Measurements from ENCODE around the gene FAT2. TPM values are rescaled to one million over a fixed set of nuclear protein-coding genes. Genes with fewer than 3 reads are reported as not detected.

Gene FAT2
- polyA plus RNA-seq, 3 donors: not detected

DNA sequence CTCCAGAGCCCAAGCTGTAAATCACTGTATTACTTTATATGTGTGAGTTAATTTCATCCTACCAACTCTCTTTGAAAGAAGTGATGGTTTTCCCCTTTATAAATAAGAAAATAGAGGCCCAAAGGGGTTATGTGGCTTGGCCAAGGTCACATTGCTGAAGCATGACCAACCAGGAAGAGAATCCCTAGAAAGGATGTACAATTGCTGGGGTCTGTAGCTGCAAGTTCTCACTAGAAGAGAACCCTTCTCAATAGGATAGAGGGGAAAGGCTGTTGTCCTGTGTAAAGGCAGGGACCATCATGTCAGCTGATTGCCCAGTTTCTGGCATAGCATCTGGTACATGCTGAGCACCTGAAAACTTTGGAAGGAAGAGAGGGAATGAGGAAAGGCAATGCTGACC is 39.0 kb upstream of the FAT2 start:
- Histone ChIP-seq H3K4me3 (replicated peaks in 1 of 3; ENCODE audit: low read depth in 2 of 3, low read length in 3 of 3) (no peak overlapping the region), H3K4me1 (ENCODE audit: control insufficient read depth in 1 of 2, insufficient read depth in 2 of 2, low read length in 2 of 2) (peaks cover 6% of the 10 kb centered on the region in 2 donors), H3K4me2 (replicated peaks; ENCODE audit: extremely low read depth, low read length, poor library complexity, severe bottlenecking) (no peak overlapping the region), H3K27me3 (ENCODE audit: control insufficient read depth in 2 of 2, insufficient read depth in 2 of 2, low read length in 2 of 2) (no peaks in the 10 kb centered on the region), H3K36me3 (replicated peaks in 1 of 2; ENCODE audit: control insufficient read depth in 1 of 2, insufficient read depth in 2 of 2, low read length in 2 of 2) (no peaks in the 10 kb centered on the region), H3K9me3 (replicated peaks in 1 of 2; ENCODE audit: control insufficient read depth in 1 of 2, insufficient read depth in 1 of 2, low read length in 2 of 2) (no peaks in the 10 kb centered on the region), H3K9ac (ENCODE audit: insufficient read depth, low read length, poor library complexity, severe bottlenecking) (no peak overlapping the region), H2AFZ (ENCODE audit: insufficient read depth, low read depth, low read length, poor library complexity, severe bottlenecking) (no peak overlapping the region), H3K79me2 (ENCODE audit: insufficient read depth, low read length) (no peaks in the 10 kb centered on the region), H4K20me1 (ENCODE audit: insufficient read depth, low read length) (no peaks in the 10 kb centered on the region), H3K27ac (ENCODE audit: low read depth in 1 of 2, low read length in 2 of 2) (no peak overlapping the region)
- Mint-ChIP-seq H3K27me3 (ENCODE audit: low read depth in 3 of 3) (peaks cover 6 to 13% (median 8%) of the 10 kb centered on the region in 3 donors), H3K4me3 (no peak overlapping the region), H3K4me1 (peaks cover 11% of the 10 kb centered on the region), H3K36me3 (no peaks in the 10 kb centered on the region), H3K27ac (no peak overlapping the region), H3K9me3 (peaks cover 0 to 4% (median 0%) of the 10 kb centered on the region in 7 donors)
- intact Hi-C loops (cut with micrococcal nuclease): no loop called here
- DNase-seq: no peak
- TF ChIP-seq, protein P1, sequence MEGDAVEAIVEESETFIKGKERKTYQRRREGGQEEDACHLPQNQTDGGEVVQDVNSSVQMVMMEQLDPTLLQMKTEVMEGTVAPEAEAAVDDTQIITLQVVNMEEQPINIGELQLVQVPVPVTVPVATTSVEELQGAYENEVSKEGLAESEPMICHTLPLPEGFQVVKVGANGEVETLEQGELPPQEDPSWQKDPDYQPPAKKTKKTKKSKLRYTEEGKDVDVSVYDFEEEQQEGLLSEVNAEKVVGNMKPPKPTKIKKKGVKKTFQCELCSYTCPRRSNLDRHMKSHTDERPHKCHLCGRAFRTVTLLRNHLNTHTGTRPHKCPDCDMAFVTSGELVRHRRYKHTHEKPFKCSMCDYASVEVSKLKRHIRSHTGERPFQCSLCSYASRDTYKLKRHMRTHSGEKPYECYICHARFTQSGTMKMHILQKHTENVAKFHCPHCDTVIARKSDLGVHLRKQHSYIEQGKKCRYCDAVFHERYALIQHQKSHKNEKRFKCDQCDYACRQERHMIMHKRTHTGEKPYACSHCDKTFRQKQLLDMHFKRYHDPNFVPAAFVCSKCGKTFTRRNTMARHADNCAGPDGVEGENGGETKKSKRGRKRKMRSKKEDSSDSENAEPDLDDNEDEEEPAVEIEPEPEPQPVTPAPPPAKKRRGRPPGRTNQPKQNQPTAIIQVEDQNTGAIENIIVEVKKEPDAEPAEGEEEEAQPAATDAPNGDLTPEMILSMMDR (IDR thresholded peaks at IDR 0.05): no peak

DNA sequence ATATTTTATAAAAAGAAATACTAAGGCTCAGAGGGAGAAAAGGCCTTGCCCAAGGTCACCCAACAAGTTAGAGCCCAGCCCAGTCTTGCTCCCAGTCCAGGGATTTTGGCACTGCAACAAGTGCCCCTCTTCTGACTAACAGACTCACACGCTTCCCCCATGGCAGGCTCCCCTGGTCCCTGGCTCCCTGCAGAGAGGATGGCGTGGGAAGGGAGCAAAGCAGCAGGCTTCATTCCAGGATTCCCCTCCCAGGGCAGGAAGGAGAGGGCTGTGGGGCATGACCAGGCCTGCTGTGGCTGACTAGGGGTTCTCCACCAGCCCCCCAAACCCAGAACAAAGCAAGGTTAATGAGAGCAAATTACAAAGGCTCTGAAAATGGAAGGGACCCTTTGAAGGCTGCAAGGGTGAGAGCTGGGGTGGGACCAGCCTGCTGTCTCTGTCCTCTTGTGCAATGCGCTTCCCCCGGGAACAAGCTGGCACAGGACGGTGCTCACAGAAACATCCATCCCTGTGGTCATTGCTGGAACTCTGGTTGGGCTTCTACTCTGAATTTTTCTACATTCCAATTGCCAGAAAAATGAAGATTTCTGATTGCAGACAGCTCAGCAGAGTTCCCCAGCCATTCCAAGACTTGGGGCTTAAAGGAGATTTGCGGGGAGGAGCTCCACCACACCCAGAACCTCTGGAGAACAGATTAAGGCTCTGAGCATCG is 37.1 kb upstream of the FAT2 start:
- Mint-ChIP-seq H3K4me1 (peaks cover 11% of the 10 kb centered on the region), H3K36me3 (no peaks in the 10 kb centered on the region), H3K27ac (no peak overlapping the region), H3K27me3 (ENCODE audit: low read depth in 3 of 3) (peaks cover 5 to 11% (median 7%) of the 10 kb centered on the region in 3 donors), H3K4me3 (no peak overlapping the region), H3K9me3 (peaks cover 0 to 2% (median 0%) of the 10 kb centered on the region in 7 donors)
- Histone ChIP-seq H3K36me3 (replicated peaks in 1 of 2; ENCODE audit: control insufficient read depth in 1 of 2, insufficient read depth in 2 of 2, low read length in 2 of 2) (no peaks in the 10 kb centered on the region), H3K4me3 (replicated peaks in 1 of 3; ENCODE audit: low read depth in 2 of 3, low read length in 3 of 3) (no peak overlapping the region), H3K27ac (ENCODE audit: low read depth in 1 of 2, low read length in 2 of 2) (no peak overlapping the region), H3K27me3 (ENCODE audit: control insufficient read depth in 2 of 2, insufficient read depth in 2 of 2, low read length in 2 of 2) (no peaks in the 10 kb centered on the region), H3K4me1 (ENCODE audit: control insufficient read depth in 1 of 2, insufficient read depth in 2 of 2, low read length in 2 of 2) (peaks cover 6% of the 10 kb centered on the region in 2 donors), H2AFZ (ENCODE audit: insufficient read depth, low read depth, low read length, poor library complexity, severe bottlenecking) (no peak overlapping the region), H3K79me2 (ENCODE audit: insufficient read depth, low read length) (no peaks in the 10 kb centered on the region), H3K9me3 (replicated peaks in 1 of 2; ENCODE audit: control insufficient read depth in 1 of 2, insufficient read depth in 1 of 2, low read length in 2 of 2) (no peaks in the 10 kb centered on the region), H3K4me2 (replicated peaks; ENCODE audit: extremely low read depth, low read length, poor library complexity, severe bottlenecking) (no peak overlapping the region), H3K9ac (ENCODE audit: insufficient read depth, low read length, poor library complexity, severe bottlenecking) (no peak overlapping the region), H4K20me1 (ENCODE audit: insufficient read depth, low read length) (no peaks in the 10 kb centered on the region)
- TF ChIP-seq, protein P1 (IDR thresholded peaks at IDR 0.05): no peak
- DNase-seq: no peak
- intact Hi-C loops (cut with micrococcal nuclease): no loop called here
- WGBS (ENCODE audit: insufficient coverage): 77% methylated on average over 3 of the region's 7 CpGs
